HEK293T (cell line): ENCODE results near the gene PDZD2.

Experiments used
- CTBP1 ChIP-seq: fragments of 450-650 bp; IDR thresholded peaks from 2 replicates; pipeline ENCODE4 v1.6.1; 2016; ENCODE audit warnings: borderline replicate concordance
- ELF4 ChIP-seq: fragments of 450-650 bp; IDR thresholded peaks from 2 replicates; pipeline ENCODE4 v1.6.1; 2017; ENCODE audit warnings: antibody characterized with exemption
- FOXK2 ChIP-seq: fragments of 450-650 bp; IDR thresholded peaks from 2 replicates; pipeline ENCODE4 v1.6.1; 2016; ENCODE audit warnings: mild to moderate bottlenecking
- FOXM1 ChIP-seq: fragments of 450-650 bp; IDR thresholded peaks from 2 replicates; pipeline ENCODE4 v1.6.1; 2017; ENCODE audit warnings: mild to moderate bottlenecking, borderline replicate concordance
- LEF1 ChIP-seq: fragments of 450-650 bp; IDR thresholded peaks from 2 replicates; pipeline ENCODE4 v1.6.1; 2017; ENCODE audit warnings: mild to moderate bottlenecking, borderline replicate concordance
- SP1 ChIP-seq: fragments of 450-650 bp; IDR thresholded peaks from 2 replicates; pipeline ENCODE4 v1.6.1; 2017
- SUZ12 ChIP-seq: fragments of 450-650 bp; IDR thresholded peaks from 2 replicates; pipeline ENCODE4 v1.6.1; 2016; ENCODE audit warnings: mild to moderate bottlenecking
- ZNF384 ChIP-seq: fragments of 450-650 bp; IDR thresholded peaks from 2 replicates; pipeline ENCODE4 v1.6.1; 2016
- TF ChIP-seq, protein P1 (sequence below): fragments of 450-650 bp; IDR thresholded peaks from 2 replicates; pipeline ENCODE4 v1.6.1; 2016

DNA sequence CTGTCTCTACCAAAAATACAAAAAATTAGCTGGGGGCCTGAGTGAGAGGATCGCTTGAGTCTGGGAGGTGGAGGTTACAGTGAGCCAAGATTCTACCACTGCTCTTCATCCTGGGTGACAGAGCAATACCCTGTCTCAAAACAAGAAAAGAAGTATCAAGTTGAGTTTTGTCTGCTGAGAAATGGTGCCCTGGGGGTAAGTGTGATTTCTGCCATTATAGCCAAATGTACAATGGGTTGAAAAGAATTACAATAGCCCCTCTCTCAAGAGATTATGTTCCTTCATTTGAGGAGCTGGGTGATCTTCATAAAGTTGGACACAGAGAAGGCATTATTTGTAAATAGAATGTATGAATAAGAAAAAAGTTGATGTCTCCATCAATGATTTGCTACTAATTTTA lies 345.8 kb downstream of the PDZD2 start:
- TF ChIP-seq SUZ12 = no peak
- TF ChIP-seq ZNF384 = no peak
- TF ChIP-seq FOXM1 = no peak
- TF ChIP-seq FOXK2 = no peak
- no peak for TF ChIP-seq CTBP1
- TF ChIP-seq LEF1 = no peak
- TF ChIP-seq ELF4 = no peak
- TF ChIP-seq, protein P1, sequence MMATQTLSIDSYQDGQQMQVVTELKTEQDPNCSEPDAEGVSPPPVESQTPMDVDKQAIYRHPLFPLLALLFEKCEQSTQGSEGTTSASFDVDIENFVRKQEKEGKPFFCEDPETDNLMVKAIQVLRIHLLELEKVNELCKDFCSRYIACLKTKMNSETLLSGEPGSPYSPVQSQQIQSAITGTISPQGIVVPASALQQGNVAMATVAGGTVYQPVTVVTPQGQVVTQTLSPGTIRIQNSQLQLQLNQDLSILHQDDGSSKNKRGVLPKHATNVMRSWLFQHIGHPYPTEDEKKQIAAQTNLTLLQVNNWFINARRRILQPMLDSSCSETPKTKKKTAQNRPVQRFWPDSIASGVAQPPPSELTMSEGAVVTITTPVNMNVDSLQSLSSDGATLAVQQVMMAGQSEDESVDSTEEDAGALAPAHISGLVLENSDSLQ = no peak
- no peak for TF ChIP-seq SP1
